GM10248 (cell line): ENCODE data around the gene ELF1.

Experiments used
- CTCF ChIA-PET: fragments of 300-600 bp; sonication (Branson Sonifier 250); formaldehyde crosslinking; extraction: SDS; loops from one replicate; lab custom pipeline; 2021; ENCODE audit warnings: antibody characterized with exemption; lab: Yijun Ruan, JAX
- POLR2A ChIA-PET: fragments of 350-650 bp; sonication (Branson Sonifier 250); formaldehyde crosslinking; extraction: SDS; loops from one replicate; lab custom pipeline; 2020; ENCODE audit warnings: antibody characterized with exemption; lab: Yijun Ruan, JAX
- DNase-seq: peaks from one replicate; pipeline ENCODE4 v3.0.0; 2012; ENCODE audit errors: extremely low spot score
- CTCF ChIP-seq: IDR thresholded peaks from 2 replicates; pipeline ENCODE4 v1.5.1; 2012; ENCODE audit warnings: mild to moderate bottlenecking, low read depth; ENCODE audit errors: extremely low read depth, missing control alignments, control extremely low read depth

The ELF1 gene

GRCh38 chr13:41019578-41020347, 647 bp upstream of the ELF1 start:
- CTCF ChIA-PET, result interaction anchor here (0.9 to 4.4 kb wide), 13 partner anchors 9 to 242 kb away, joined by 3 to 24 read pairs (median 4); no protein-coding TSS in a partner anchor
- POLR2A ChIA-PET, result no interaction called here
- TF ChIP-seq CTCF, result no peak
- no peak for DNase-seq

- TF ChIP-seq CTCF, result no peak
- DNase-seq, result no peak
- ChIA-PET CTCF (interaction anchor here (0.9 to 4.4 kb wide), 10 partner anchors 7 to 241 kb away, joined by 3 to 24 read pairs (median 4); no protein-coding TSS in a partner anchor), POLR2A (no interaction called here)
These were observed 541 bp downstream of the ELF1 start for GRCh38 chr13:41018602-41018948.

- ChIA-PET CTCF (interaction anchor here (0.8 to 4.4 kb wide), 7 partner anchors 7 to 238 kb away, joined by 3 to 24 read pairs (median 4); no protein-coding TSS in a partner anchor), POLR2A (no interaction called here)
- DNase-seq, result no peak
- TF ChIP-seq CTCF, result no peak
These were observed 1.1 kb downstream of the ELF1 start for GRCh38 chr13:41017817-41018601.

GRCh38 chr13:41017159-41017558, 2.0 kb downstream of the ELF1 start:
- POLR2A ChIA-PET, result no interaction called here
- CTCF ChIA-PET, result interaction anchor here (0.8 kb wide), 1 partner anchor 38 kb away, joined by 3 read pairs; no protein-coding TSS in a partner anchor
- no peak for DNase-seq
- TF ChIP-seq CTCF, result no peak

GRCh38 chr13:41015920-41016319, 3.2 kb downstream of the ELF1 start:
- ChIA-PET POLR2A (no interaction called here), CTCF (interaction anchor here (1.0 kb wide), 1 partner anchor 10 kb away, joined by 3 read pairs; no protein-coding TSS in a partner anchor)

More at GRCh38 chr13:41015920-41016319, 3.2 kb downstream of the ELF1 start:
- no peak for DNase-seq
- no peak for TF ChIP-seq CTCF
